Keratinocyte (primary cell): Measurements from ENCODE around the gene FTSJ1. TPM values are rescaled to one million over a fixed set of nuclear protein-coding genes. Genes with fewer than 3 reads are reported as not detected.
"Not testable (repeated sequence)": the region's sequence is repeated elsewhere in the genome, so short reads cannot be mapped to it uniquely, and the experiment has no call there.

Experiments
- DNase-seq: peaks from one replicate; pipeline ENCODE4 v3.0.0-alpha.2; 2011; ENCODE audit warnings: low read depth, missing footprints, low spot score
- FAIRE-seq: peaks from 2 replicates; lab custom pipeline; 2011; peaks lifted over from hg19 to GRCh38; lab: Jason Lieb, UNC
- H2AFZ ChIP-seq: 2 replicates; pipeline ENCODE4 v1.6.0; 2012; ENCODE audit warnings: low read length, control low read depth, inconsistent platforms; ENCODE audit not compliant: control insufficient read depth
- H3K27ac ChIP-seq: 2 replicates; pipeline ENCODE4 v1.5.1; 2011; ENCODE audit warnings: low read length; ENCODE audit not compliant: control insufficient read depth, insufficient read depth
- H3K27me3 ChIP-seq: 3 replicates; pipeline ENCODE4 v1.6.0; 2011; ENCODE audit warnings: low read length; ENCODE audit not compliant: control insufficient read depth, insufficient read depth; ENCODE audit errors: extremely low read depth
- H3K36me3 ChIP-seq, 2 experiments: 2 replicates in 1 of 2; 3 replicates in 1 of 2; pipeline ENCODE4 v1.5.1; 2011; ENCODE audit warnings: low read length in 2 of 2, mild to moderate bottlenecking in 1 of 2; ENCODE audit not compliant: control insufficient read depth in 2 of 2, insufficient read depth in 2 of 2; ENCODE audit errors: extremely low read depth in 1 of 2
- H3K4me1 ChIP-seq: 3 replicates; pipeline ENCODE4 v1.5.1; 2011; ENCODE audit warnings: low read length; ENCODE audit not compliant: control insufficient read depth, insufficient read depth; ENCODE audit errors: extremely low read depth
- H3K4me2 ChIP-seq: 3 replicates; pipeline ENCODE4 v1.6.0; 2011; ENCODE audit warnings: low read depth, low read length; ENCODE audit not compliant: control insufficient read depth, insufficient read depth; ENCODE audit errors: extremely low read depth
- H3K4me3 ChIP-seq, 3 experiments: fragments of 200-600 bp in 1 of 3; sonication (generic) in 1 of 3; 2 replicates in 2 of 3; 3 replicates in 1 of 3; pipeline ENCODE4 v1.5.1; 2011 to 2016; ENCODE audit warnings: low read length in 3 of 3, mild to moderate bottlenecking in 3 of 3, control low read depth in 2 of 3, inconsistent platforms in 1 of 3, low read depth in 1 of 3, mixed read lengths in 1 of 3, mixed run types in 1 of 3, moderate library complexity in 1 of 3; ENCODE audit not compliant: control insufficient read depth in 2 of 3, insufficient read depth in 2 of 3; ENCODE audit errors: extremely low read depth in 1 of 3
- H3K79me2 ChIP-seq: 2 replicates; pipeline ENCODE4 v1.6.0; 2012; ENCODE audit warnings: low read length; ENCODE audit not compliant: control insufficient read depth, insufficient read depth
- H3K9ac ChIP-seq: 3 replicates; pipeline ENCODE4 v1.6.0; 2011; ENCODE audit warnings: low read length; ENCODE audit not compliant: control insufficient read depth, insufficient read depth; ENCODE audit errors: extremely low read depth
- H3K9me1 ChIP-seq: 3 replicates; pipeline ENCODE4 v1.6.0; 2011; ENCODE audit warnings: low read length; ENCODE audit not compliant: control insufficient read depth, insufficient read depth; ENCODE audit errors: extremely low read depth
- H3K9me3 ChIP-seq: 2 replicates; pipeline ENCODE4 v1.5.1; 2012; ENCODE audit warnings: low read depth, low read length; ENCODE audit not compliant: control insufficient read depth
- H4K20me1 ChIP-seq: 3 replicates; pipeline ENCODE4 v1.6.0; 2011; ENCODE audit warnings: low read length; ENCODE audit not compliant: control insufficient read depth, insufficient read depth; ENCODE audit errors: extremely low read depth
- dilution Hi-C: fragments of 300-500 bp; cut with MboI; formaldehyde crosslinking; loops from one replicate; pipeline ENCODE4 v1.7.0; 2020; ENCODE audit warnings: low sequenced_read_pairs; ENCODE audit not compliant: extremely low pct_ligation_motif_present
- polyA plus RNA-seq, 5 experiments: library from polyadenylated mRNA; depleted of rRNA in 3 of 5; stranded (reverse) in 3 of 5; stranded (forward) in 1 of 5; unstranded in 1 of 5; fragments of >200 nt; gene quantifications; 1 replicate in 1 of 5; 2 replicates in 3 of 5; 3 replicates in 1 of 5; pipeline versions ENCODE4 v1.2.1 to v1.2.3, GENCODE V29; 2011 to 2012; ENCODE audit warnings: missing spikeins in 2 of 5, low read depth in 1 of 5, low replicate concordance in 1 of 5

The FTSJ1 gene
- polyA plus RNA-seq, 1 donor (not counting 4 experiments of a cell fraction or from before 2014, with no cell fraction given): 60.6 TPM

DNA sequence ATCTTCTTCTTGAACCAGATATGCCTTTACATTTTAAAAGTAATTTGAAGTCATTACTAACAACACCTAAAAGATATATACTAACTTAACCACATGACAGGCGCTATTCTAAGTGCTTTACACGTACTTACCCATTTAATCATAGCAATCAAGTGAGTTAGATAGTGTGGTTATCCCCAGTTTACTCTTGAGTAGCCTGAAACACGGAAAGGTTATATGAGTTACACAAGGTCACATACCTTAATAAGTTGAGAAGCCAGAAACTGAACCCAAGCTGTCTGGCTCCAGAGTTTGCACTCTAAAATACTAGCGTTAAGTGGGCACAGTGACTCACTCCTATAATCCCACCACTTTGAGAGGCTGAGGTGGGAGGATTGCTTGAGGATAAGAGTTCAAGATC is 45.8 kb upstream of the FTSJ1 start:
- H3K9me3 ChIP-seq, H3K27ac ChIP-seq, DNase-seq, H3K79me2 ChIP-seq, H3K9me1 ChIP-seq, H3K4me3 ChIP-seq, dilution Hi-C loops, H3K4me2 ChIP-seq, H2AFZ ChIP-seq, H3K27me3 ChIP-seq, H3K9ac ChIP-seq, H3K4me1 ChIP-seq, FAIRE-seq, H4K20me1 ChIP-seq, H3K36me3 ChIP-seq: not testable (repeated sequence)

DNA sequence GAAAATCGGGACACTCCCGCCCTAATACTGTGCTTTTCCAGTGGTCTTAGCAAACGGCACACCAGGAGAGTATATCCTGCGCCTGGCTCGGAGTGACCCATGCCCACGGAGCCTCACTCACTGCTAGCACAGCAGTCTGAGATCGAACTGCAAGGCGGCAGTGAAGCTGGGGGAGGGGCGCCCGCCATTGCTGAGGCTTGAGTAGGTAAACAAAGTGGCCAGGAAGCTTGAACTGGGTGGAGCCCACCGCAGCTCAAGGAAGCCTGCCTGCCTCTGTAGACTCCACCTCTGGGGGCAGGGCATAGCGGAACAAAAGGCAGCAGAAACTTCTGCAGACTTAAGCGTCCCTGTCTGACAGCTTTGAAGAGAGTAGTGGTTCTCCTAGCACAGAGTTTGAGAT is 42.3 kb upstream of the FTSJ1 start:
- dilution Hi-C loops, H3K9me1 ChIP-seq, H3K9me3 ChIP-seq, H2AFZ ChIP-seq, H3K4me1 ChIP-seq, H3K79me2 ChIP-seq, FAIRE-seq, H3K9ac ChIP-seq, DNase-seq, H4K20me1 ChIP-seq, H3K4me3 ChIP-seq, H3K27ac ChIP-seq, H3K36me3 ChIP-seq, H3K27me3 ChIP-seq, H3K4me2 ChIP-seq: not testable (repeated sequence)

DNA sequence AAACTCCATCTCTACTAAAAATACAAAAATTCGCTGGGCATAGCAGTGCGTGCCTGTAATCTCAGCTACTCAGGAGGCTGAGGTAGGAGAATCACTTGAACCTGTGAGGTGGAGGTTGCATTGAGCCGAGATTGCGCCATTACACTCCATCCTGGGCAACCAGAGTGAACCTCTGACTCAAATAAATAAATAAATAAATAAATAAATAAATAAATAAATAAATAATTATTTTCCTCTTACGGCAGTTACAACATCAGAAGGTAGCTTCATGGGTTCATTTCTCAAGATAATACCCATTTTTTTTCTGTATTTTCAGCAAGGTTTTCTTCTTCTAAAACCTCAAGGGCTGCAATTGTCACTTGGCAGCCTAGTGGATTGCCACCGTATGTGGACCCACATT is 28.8 kb upstream of the FTSJ1 start:
- FAIRE-seq, H3K27ac ChIP-seq, DNase-seq, H3K27me3 ChIP-seq, H3K36me3 ChIP-seq, H3K79me2 ChIP-seq, H3K4me1 ChIP-seq, H3K9me3 ChIP-seq, dilution Hi-C loops, H2AFZ ChIP-seq, H4K20me1 ChIP-seq, H3K9ac ChIP-seq, H3K9me1 ChIP-seq, H3K4me2 ChIP-seq, H3K4me3 ChIP-seq: not testable (repeated sequence)
